Ovary (tissue), 3 donors: ENCODE measurements around the gene LRRC4.

Source experiments
- EP300 ChIP-seq: sonication (generic); formaldehyde crosslinking; IDR thresholded peaks from one replicate; pipeline ENCODE4 v1.6.1; 2017; ENCODE audit warnings: antibody characterized with exemption
- TF ChIP-seq, protein P1 (sequence below), 3 donors: fragments of 450-650 bp in 2 of 3; fragments of 200-600 bp in 1 of 3; IDR thresholded peaks; one replicate each; pipeline versions ENCODE4 v1.5.1 to v1.8.0; 2016 to 2022; ENCODE audit warnings: antibody characterized with exemption in 3 of 3, mild to moderate bottlenecking in 1 of 3
- donor health status: DM: no; HTN: no; CAD: no.

DNA sequence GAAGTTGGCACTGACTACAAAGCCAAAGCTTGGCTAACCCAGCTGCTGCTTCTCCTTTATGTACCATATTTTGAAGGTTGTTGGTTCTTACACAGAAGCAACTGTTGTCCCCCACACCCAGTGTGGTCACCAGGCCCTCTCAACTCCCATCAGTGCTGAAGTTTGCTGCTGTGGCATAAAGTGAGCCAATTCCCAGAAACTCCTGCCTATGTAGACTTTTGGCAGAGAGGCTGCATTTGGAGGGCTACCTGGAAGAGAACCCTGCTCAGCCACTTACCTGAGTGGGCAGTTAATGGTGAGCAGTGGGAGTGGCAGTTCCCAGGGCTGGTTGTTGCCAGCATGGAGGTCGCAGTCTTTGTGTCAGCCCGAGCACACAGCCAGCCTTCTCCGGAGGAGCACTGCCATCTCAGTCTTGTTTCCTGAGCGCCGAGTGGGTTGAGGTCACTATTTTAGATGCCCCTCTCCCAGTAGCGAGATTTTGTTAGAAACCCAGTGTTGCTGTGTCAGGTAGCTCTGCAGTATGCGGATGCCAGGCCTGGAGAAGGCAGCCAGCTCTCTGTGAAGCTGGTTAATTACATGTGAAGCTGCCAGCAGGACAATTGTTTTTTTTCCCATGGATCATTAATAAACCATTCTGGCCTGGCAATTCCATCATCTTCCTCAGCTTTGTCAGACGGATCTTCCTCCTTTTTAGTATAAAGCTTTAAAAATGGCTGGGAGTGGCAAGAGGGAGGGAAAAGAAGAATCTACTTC, 24.5 kb downstream of the LRRC4 start:
- TF ChIP-seq, protein P1, sequence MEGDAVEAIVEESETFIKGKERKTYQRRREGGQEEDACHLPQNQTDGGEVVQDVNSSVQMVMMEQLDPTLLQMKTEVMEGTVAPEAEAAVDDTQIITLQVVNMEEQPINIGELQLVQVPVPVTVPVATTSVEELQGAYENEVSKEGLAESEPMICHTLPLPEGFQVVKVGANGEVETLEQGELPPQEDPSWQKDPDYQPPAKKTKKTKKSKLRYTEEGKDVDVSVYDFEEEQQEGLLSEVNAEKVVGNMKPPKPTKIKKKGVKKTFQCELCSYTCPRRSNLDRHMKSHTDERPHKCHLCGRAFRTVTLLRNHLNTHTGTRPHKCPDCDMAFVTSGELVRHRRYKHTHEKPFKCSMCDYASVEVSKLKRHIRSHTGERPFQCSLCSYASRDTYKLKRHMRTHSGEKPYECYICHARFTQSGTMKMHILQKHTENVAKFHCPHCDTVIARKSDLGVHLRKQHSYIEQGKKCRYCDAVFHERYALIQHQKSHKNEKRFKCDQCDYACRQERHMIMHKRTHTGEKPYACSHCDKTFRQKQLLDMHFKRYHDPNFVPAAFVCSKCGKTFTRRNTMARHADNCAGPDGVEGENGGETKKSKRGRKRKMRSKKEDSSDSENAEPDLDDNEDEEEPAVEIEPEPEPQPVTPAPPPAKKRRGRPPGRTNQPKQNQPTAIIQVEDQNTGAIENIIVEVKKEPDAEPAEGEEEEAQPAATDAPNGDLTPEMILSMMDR (IDR thresholded peaks at IDR 0.05), result no peak
- no peak for TF ChIP-seq EP300
